HG03280 (cell line): ENCODE data around the gene BBOF1.

Experiments
- ATAC-seq: cut with Tn5 transposase; IDR thresholded peaks from one replicate; pipeline ENCODE4 v1.9.1; 2021; ENCODE audit warnings: mild to moderate bottlenecking, moderate library complexity; ENCODE audit not compliant: unreplicated experiment

The BBOF1 gene

DNA sequence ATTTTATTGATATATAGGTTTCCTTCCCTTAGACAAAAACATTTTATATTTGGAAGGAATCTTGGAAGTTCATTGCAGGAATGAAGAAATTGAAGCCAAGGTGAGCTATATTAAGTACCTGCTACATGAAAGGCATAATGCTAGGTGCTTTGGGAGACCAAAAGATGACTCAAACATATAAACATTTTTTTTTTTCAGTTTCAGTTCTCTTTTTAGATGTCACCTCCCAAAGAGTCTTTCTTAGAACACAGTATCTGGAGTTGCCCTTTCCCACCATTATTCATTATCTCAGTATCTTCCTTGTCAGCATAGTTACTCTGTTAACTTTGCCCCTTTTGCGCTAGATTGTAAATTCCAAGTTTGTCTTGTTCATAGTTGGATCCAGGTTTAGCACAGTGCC lies 66.7 kb downstream of the BBOF1 start:
- no peak for ATAC-seq

DNA sequence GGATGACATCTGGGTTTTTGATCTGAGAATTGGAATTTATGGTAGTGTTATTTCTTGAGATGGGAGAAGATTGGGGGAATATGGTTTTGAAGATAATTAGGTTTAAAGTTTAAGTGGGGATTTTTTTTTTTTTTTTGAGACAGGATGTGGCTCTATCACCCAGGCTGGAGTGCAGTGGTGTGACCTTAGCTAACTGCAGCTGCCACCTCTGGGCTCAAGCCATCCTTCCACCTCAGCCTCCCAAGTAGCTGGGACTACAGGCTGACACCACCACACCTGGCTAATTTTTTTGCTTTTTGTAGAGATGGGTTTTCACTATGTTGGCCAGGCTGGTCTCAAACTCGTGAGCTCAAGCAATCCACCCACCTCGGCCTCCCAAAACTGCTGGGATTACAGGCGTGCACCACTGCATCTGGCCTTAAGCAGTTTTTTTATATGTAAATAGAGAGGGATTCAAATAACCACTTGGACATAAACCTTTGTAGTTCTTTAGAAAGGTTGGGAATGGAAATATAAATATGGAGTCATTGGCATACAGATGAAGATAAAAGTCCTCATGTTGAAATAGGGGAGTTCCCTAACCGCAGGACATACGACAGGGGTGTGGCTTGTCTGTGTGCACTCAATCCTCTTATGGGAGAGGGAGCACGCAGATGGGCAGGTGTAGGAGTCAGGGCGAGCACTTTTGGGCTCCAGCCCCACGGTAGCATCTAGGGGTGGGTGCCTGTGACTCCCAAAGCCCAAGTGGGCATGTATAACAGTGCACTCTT lies 70.3 kb downstream of the BBOF1 start:
- no peak for ATAC-seq

DNA sequence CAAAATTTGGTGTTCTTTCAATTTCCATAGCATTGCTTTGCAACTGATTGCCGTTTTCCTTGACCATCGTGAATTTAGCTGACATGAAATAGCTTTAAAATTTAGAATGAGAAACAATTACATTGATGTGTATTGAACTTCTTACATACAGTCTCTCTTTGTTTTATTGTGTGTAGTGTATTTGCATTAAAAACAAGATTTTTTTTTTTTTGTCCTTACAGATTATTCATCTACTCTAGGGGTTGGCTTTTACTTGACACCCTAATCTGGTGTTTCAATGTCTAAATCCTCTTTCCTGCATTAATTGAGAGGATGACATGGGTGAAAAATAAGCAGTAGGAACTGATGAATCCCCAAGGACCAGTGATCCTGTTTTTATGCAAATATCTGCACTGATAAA lies 86.2 kb downstream of the BBOF1 start:
- no peak for ATAC-seq

- no peak for ATAC-seq
Observed at GRCh38 chr14:74109369-74109768, 90.2 kb downstream of the BBOF1 start.

DNA sequence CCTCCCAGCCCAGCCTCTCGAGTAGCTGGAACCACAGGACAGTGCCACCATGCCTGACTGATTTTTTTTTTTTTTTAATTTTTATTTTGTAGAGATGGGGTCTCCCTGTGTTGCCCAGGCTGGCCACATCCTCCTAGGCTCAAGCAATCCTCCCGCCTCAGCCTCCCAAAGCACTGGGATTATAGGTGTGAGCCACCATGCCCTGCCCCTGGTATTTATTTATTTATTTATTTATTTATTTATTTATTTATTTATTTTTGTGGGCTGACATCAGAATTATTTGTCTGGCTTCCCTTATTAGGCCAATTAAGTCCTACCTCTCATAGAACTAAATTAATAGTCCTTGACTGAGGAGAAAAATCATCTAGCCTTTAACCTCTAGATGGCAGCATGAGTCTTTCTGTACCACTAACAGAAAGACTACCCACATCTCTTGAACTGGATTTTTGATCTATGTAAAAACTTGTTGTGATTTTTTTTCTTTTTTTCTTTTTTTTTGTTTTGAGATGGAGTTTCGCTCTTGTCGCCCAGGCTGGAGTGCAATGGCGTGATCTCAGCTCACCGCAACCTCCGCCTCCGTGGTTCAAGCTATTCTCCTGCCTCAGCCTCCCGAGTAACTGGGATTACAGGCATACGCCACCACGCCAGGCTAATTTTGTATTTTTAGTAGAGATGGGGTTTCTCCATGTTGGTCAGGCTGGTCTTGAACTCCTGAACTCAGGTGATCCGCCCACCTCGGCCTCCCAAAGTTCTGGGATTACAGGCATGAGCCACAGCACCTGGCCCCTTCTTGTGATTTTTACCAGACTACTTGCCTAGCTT lies 92.5 kb downstream of the BBOF1 start:
- ATAC-seq: peak; percentile 54
